Rectal smooth muscle tissue (tissue), 1 donor: ENCODE data around the gene KLHDC9.

Source experiments
- H3K27ac ChIP-seq: one replicate; pipeline ENCODE4 v1.7.0; 2013; ENCODE audit warnings: low read depth, low read length, inconsistent platforms
- H3K27me3 ChIP-seq: one replicate; pipeline ENCODE4 v1.7.0; 2013; ENCODE audit warnings: low read length; ENCODE audit not compliant: control insufficient read depth, insufficient read depth
- H3K36me3 ChIP-seq: one replicate; pipeline ENCODE4 v1.7.0; 2013; ENCODE audit warnings: low read length; ENCODE audit not compliant: control insufficient read depth, insufficient read depth
- H3K4me1 ChIP-seq: one replicate; pipeline ENCODE4 v1.7.0; 2013; ENCODE audit warnings: low read length; ENCODE audit not compliant: control insufficient read depth, insufficient read depth
- H3K4me3 ChIP-seq: one replicate; pipeline ENCODE4 v1.7.0; 2013; ENCODE audit warnings: low read length
- H3K9ac ChIP-seq: one replicate; pipeline ENCODE4 v1.7.0; 2013; ENCODE audit warnings: low read length

KLHDC9 gene

GRCh38 chr1:161068306-161069234, 29.6 kb upstream of the KLHDC9 start:
- H3K27me3 ChIP-seq, result no peaks in the 10 kb centered on the region
- no peak overlapping the region for H3K27ac ChIP-seq
- H3K9ac ChIP-seq, result no peak overlapping the region
- H3K4me1 ChIP-seq, result no peaks in the 10 kb centered on the region
- no peaks in the 10 kb centered on the region for H3K36me3 ChIP-seq
- peak overlapping the region; percentile 64 for H3K4me3 ChIP-seq

GRCh38 chr1:161069241-161069640, 28.9 kb upstream of the KLHDC9 start:
- H3K27ac ChIP-seq, result no peak overlapping the region
- H3K4me3 ChIP-seq, result peak overlapping the region; percentile 64
- H3K9ac ChIP-seq, result peak overlapping the region; percentile 10
- no peaks in the 10 kb centered on the region for H3K4me1 ChIP-seq
- H3K36me3 ChIP-seq, result no peaks in the 10 kb centered on the region
- no peaks in the 10 kb centered on the region for H3K27me3 ChIP-seq

- Histone ChIP-seq H3K4me3 (peak within 1 kb of the TSS; percentile 64), H3K27ac (no peak within 1 kb of the TSS), H3K36me3 (no peaks in the 10 kb centered on the region), H3K4me1 (no peaks in the 10 kb centered on the region), H3K27me3 (no peaks in the 10 kb centered on the region), H3K9ac (peak within 1 kb of the TSS; percentile 10)
Observed at GRCh38 chr1:161069731-161070270, 28.4 kb upstream of the KLHDC9 start, which contains the start of gene ARHGAP30. Gene ARHGAP30, minus strand, starts transcription at chr1:161069891. Its CDS starts 267 bp downstream, at chr1:161069624.

- H3K27me3 ChIP-seq, result no peaks in the 10 kb centered on the region
- H3K9ac ChIP-seq, result no peak overlapping the region
- H3K36me3 ChIP-seq, result no peaks in the 10 kb centered on the region
- no peak overlapping the region for H3K4me3 ChIP-seq
- no peaks in the 10 kb centered on the region for H3K4me1 ChIP-seq
- H3K27ac ChIP-seq, result no peak overlapping the region
Observed at GRCh38 chr1:161070761-161071160, 27.4 kb upstream of the KLHDC9 start.

GRCh38 chr1:161071886-161072371, 26.2 kb upstream of the KLHDC9 start:
- no peaks in the 10 kb centered on the region for H3K36me3 ChIP-seq
- H3K27ac ChIP-seq, result no peak overlapping the region
- H3K9ac ChIP-seq, result no peak overlapping the region
- no peak overlapping the region for H3K4me3 ChIP-seq
- H3K4me1 ChIP-seq, result no peaks in the 10 kb centered on the region
- no peaks in the 10 kb centered on the region for H3K27me3 ChIP-seq

- H3K27ac ChIP-seq, result no peak overlapping the region
- H3K4me1 ChIP-seq, result no peaks in the 10 kb centered on the region
- no peaks in the 10 kb centered on the region for H3K27me3 ChIP-seq
- no peak overlapping the region for H3K4me3 ChIP-seq
- H3K36me3 ChIP-seq, result no peaks in the 10 kb centered on the region
- H3K9ac ChIP-seq, result no peak overlapping the region
Observed at GRCh38 chr1:161072751-161073449, 25.3 kb upstream of the KLHDC9 start.

GRCh38 chr1:161073474-161074121, 24.6 kb upstream of the KLHDC9 start:
- Histone ChIP-seq H3K27ac (no peak overlapping the region), H3K4me3 (no peak overlapping the region), H3K27me3 (no peaks in the 10 kb centered on the region), H3K36me3 (no peaks in the 10 kb centered on the region), H3K9ac (no peak overlapping the region), H3K4me1 (no peaks in the 10 kb centered on the region)

- Histone ChIP-seq H3K4me3 (no peak overlapping the region), H3K36me3 (no peaks in the 10 kb centered on the region), H3K4me1 (no peaks in the 10 kb centered on the region), H3K9ac (no peak overlapping the region), H3K27ac (no peak overlapping the region), H3K27me3 (no peaks in the 10 kb centered on the region)
Observed at GRCh38 chr1:161074676-161075368, 23.3 kb upstream of the KLHDC9 start.

- Histone ChIP-seq H3K36me3 (no peaks in the 10 kb centered on the region), H3K27me3 (no peaks in the 10 kb centered on the region), H3K4me1 (no peaks in the 10 kb centered on the region), H3K27ac (no peak overlapping the region), H3K9ac (no peak overlapping the region), H3K4me3 (no peak overlapping the region)
Observed at GRCh38 chr1:161076410-161076809, 21.8 kb upstream of the KLHDC9 start.

GRCh38 chr1:161077426-161077825, 20.7 kb upstream of the KLHDC9 start:
- Histone ChIP-seq H3K4me3 (no peak overlapping the region), H3K9ac (no peak overlapping the region), H3K27me3 (no peaks in the 10 kb centered on the region), H3K27ac (no peak overlapping the region), H3K4me1 (no peaks in the 10 kb centered on the region), H3K36me3 (no peaks in the 10 kb centered on the region)

- Histone ChIP-seq H3K36me3 (no peaks in the 10 kb centered on the region), H3K27ac (no peak overlapping the region), H3K4me1 (no peaks in the 10 kb centered on the region), H3K9ac (no peak overlapping the region), H3K27me3 (no peaks in the 10 kb centered on the region), H3K4me3 (no peak overlapping the region)
Observed at GRCh38 chr1:161079436-161080110, 18.6 kb upstream of the KLHDC9 start.
